Neuronal stem cell (in vitro differentiated cells): ENCODE measurements around the gene CCT5.
"Not testable (repeated sequence)": the region's sequence is repeated elsewhere in the genome, so short reads cannot be mapped to it uniquely, and the experiment has no call there.

ENCODE experiments used
- DNase-seq: peaks from one replicate; pipeline ENCODE4 v3.0.0-alpha.2; 2013; ENCODE audit warnings: low spot score
- H2AFZ ChIP-seq: one replicate; pipeline ENCODE4 v1.6.1; 2013; ENCODE audit warnings: mild to moderate bottlenecking, low read length, inconsistent platforms
- H2AK5ac ChIP-seq: 2 replicates; pipeline ENCODE4 v1.6.1; 2013; ENCODE audit warnings: low read depth, mild to moderate bottlenecking, inconsistent platforms, low read length, moderate library complexity, mixed read lengths
- H2BK120ac ChIP-seq: 2 replicates; pipeline ENCODE4 v1.6.1; 2013; ENCODE audit warnings: low read depth, mild to moderate bottlenecking, inconsistent platforms, low read length, moderate library complexity, mixed read lengths
- H2BK12ac ChIP-seq: one replicate; pipeline ENCODE4 v1.6.1; 2013; ENCODE audit warnings: low read length, inconsistent platforms
- H2BK15ac ChIP-seq: 2 replicates; pipeline ENCODE4 v1.6.1; 2013; ENCODE audit warnings: mild to moderate bottlenecking, low read length, inconsistent platforms, mixed read lengths
- H2BK5ac ChIP-seq: one replicate; pipeline ENCODE4 v1.6.1; 2013; ENCODE audit warnings: inconsistent platforms, mild to moderate bottlenecking, low read length, moderate library complexity
- H3K14ac ChIP-seq: one replicate; pipeline ENCODE4 v1.6.1; 2013; ENCODE audit warnings: low read length, inconsistent platforms
- H3K18ac ChIP-seq: 2 replicates; pipeline ENCODE4 v1.6.1; 2013; ENCODE audit warnings: low read length, inconsistent platforms
- H3K23ac ChIP-seq: 2 replicates; pipeline ENCODE4 v1.6.1; 2013; ENCODE audit warnings: low read depth, mild to moderate bottlenecking, mixed read lengths, low read length, inconsistent platforms; ENCODE audit not compliant: poor library complexity
- H3K27ac ChIP-seq: replicated peaks from 3 replicates; pipeline ENCODE4 v1.5.1; 2013; ENCODE audit warnings: low read length, inconsistent platforms
- H3K27me3 ChIP-seq, 3 experiments: 2 replicates each; pipeline ENCODE4 v1.6.1; 2013; ENCODE audit warnings: low read length in 3 of 3, mild to moderate bottlenecking in 2 of 3, inconsistent platforms in 1 of 3, low read depth in 1 of 3, mixed read lengths in 1 of 3, moderate library complexity in 1 of 3; ENCODE audit not compliant: control insufficient read depth in 3 of 3, insufficient read depth in 3 of 3
- H3K36me3 ChIP-seq, 2 donors: replicated peaks in 1 of 2; 2 replicates each; pipeline ENCODE4 v1.6.1; 2013; ENCODE audit warnings: low read length in 2 of 2; ENCODE audit not compliant: control insufficient read depth in 2 of 2, insufficient read depth in 2 of 2
- H3K4ac ChIP-seq: 2 replicates; pipeline ENCODE4 v1.6.1; 2013; ENCODE audit warnings: inconsistent platforms, mild to moderate bottlenecking, low read length, moderate library complexity
- H3K4me1 ChIP-seq, 2 donors: 1 replicate in 1 of 2; 2 replicates in 1 of 2; pipeline ENCODE4 v1.6.1; 2013; ENCODE audit warnings: low read length in 2 of 2, low read depth in 1 of 2; ENCODE audit not compliant: control insufficient read depth in 2 of 2, insufficient read depth in 1 of 2
- H3K4me2 ChIP-seq: one replicate; pipeline ENCODE4 v1.6.1; 2013; ENCODE audit warnings: mild to moderate bottlenecking, low read length, inconsistent platforms; ENCODE audit not compliant: insufficient read depth, poor library complexity, severe bottlenecking
- H3K4me3 ChIP-seq, 2 donors: 2 replicates each; pipeline ENCODE4 v1.5.1; 2013; ENCODE audit warnings: low read length in 2 of 2, mild to moderate bottlenecking in 2 of 2, inconsistent platforms in 1 of 2, moderate library complexity in 1 of 2
- H3K79me1 ChIP-seq: one replicate; pipeline ENCODE4 v1.6.1; 2013; ENCODE audit warnings: low read depth, mild to moderate bottlenecking, inconsistent platforms, low read length, moderate library complexity
- H3K9ac ChIP-seq: one replicate; pipeline ENCODE4 v1.6.1; 2013; ENCODE audit warnings: mild to moderate bottlenecking, low read depth, low read length, inconsistent platforms; ENCODE audit not compliant: poor library complexity
- H3K9me3 ChIP-seq, 2 donors: replicated peaks in 1 of 2; 2 replicates each; pipeline versions ENCODE3 to v1.6.1; 2013; ENCODE audit warnings: low read length in 2 of 2, mild to moderate bottlenecking in 2 of 2, inconsistent platforms in 1 of 2, low read depth in 1 of 2, mixed read lengths in 1 of 2, moderate library complexity in 1 of 2; ENCODE audit not compliant: control insufficient read depth in 2 of 2, insufficient read depth in 1 of 2
- H4K8ac ChIP-seq: one replicate; pipeline ENCODE4 v1.6.1; 2013; ENCODE audit warnings: low read depth, mild to moderate bottlenecking, inconsistent platforms, low read length, moderate library complexity
- H4K91ac ChIP-seq: one replicate; pipeline ENCODE4 v1.6.1; 2013; ENCODE audit warnings: low read length, low read depth, mild to moderate bottlenecking, inconsistent platforms; ENCODE audit not compliant: poor library complexity
- WGBS, 2 donors: extraction: QIAGEN DNeasy Blood & Tissue Kit; methylation state at CpG; one replicate each; pipeline ENCODE4 v1.1.7; 2013; ENCODE audit warnings: missing lambda C conversion rate in 2 of 2, mixed read lengths in 1 of 2; ENCODE audit not compliant: insufficient read length in 2 of 2, insufficient replicate concordance in 1 of 2; ENCODE audit errors: extremely low coverage in 2 of 2; 5-methylcytosine and 5-hydroxymethylcytosine counted together

Gene CCT5

DNA sequence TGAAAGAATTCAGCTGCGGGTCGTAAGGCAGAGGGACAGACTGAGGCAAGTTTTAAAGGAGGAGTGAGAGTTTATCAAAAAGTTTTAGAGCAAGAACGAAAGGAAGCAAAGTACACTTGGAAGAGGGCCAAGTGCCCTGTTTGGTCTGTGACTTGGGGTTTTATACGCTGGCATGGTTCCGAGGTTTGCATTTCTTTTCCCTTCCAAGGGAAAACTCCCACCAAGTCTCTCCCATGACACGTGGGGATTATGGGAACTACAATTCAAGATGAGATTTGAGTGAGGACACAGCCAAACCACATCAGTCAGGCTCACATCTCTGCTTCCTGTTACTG, 22.8 kb downstream of the CCT5 start:
- not testable (repeated sequence) for H3K23ac ChIP-seq, H3K14ac ChIP-seq, H3K4me2 ChIP-seq, H3K9me3 ChIP-seq, H2BK15ac ChIP-seq, H3K4me1 ChIP-seq, H3K4ac ChIP-seq, H2BK12ac ChIP-seq, H3K79me1 ChIP-seq, H4K8ac ChIP-seq, H3K27me3 ChIP-seq, H3K4me3 ChIP-seq, H2AK5ac ChIP-seq, H3K27ac ChIP-seq, H3K18ac ChIP-seq, H2BK5ac ChIP-seq, H2BK120ac ChIP-seq, H2AFZ ChIP-seq, DNase-seq, H3K36me3 ChIP-seq, H3K9ac ChIP-seq, H4K91ac ChIP-seq
- no CpG with 5 or more reads among the region's 6 CpGs for WGBS, 2 donors

DNA sequence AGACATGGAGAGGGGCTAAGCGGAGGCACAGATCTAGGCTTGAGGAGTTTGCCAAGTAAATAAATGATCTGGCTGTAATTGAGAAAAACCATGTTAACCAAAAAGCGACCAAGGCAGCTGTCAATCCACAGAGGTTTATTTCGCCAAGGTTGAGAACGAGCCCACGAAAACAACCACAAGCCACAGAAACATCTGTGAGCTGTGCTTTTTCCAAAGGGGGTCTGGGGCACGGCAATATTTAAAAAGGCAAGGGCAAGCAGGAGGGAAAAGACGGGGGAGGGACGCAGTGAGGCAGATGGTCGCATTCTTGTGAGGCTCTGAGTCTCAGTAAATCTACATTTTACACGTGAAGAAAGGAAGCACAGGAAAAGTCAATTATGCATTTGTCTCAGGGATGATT, 25.4 kb downstream of the CCT5 start:
- Histone ChIP-seq H3K4me2 (no peak overlapping the region), H4K91ac (no peak overlapping the region), H2BK5ac (no peak overlapping the region), H4K8ac (no peak overlapping the region), H2BK120ac (no peak overlapping the region), H3K36me3 (no peaks in the 10 kb centered on the region), H3K4ac (no peak overlapping the region), H3K9me3 (peaks cover 0 to 1% of the 10 kb centered on the region in 2 donors), H3K9ac (no peak overlapping the region), H3K14ac (no peak overlapping the region), H2AFZ (peak overlapping the region; percentile 47), H3K4me1 (peaks cover 2 to 7% of the 10 kb centered on the region in 2 donors), H3K27ac (no peak overlapping the region), H3K23ac (no peak overlapping the region), H3K4me3 (no peak overlapping the region), H3K27me3 (no peaks in the 10 kb centered on the region), H3K18ac (no peak overlapping the region), H2AK5ac (no peak overlapping the region), H2BK12ac (no peak overlapping the region), H2BK15ac (no peak overlapping the region), H3K79me1 (no peaks in the 10 kb centered on the region)
- DNase-seq = no peak
- no CpG with 5 or more reads among the region's 10 CpGs for WGBS, 2 donors

DNA sequence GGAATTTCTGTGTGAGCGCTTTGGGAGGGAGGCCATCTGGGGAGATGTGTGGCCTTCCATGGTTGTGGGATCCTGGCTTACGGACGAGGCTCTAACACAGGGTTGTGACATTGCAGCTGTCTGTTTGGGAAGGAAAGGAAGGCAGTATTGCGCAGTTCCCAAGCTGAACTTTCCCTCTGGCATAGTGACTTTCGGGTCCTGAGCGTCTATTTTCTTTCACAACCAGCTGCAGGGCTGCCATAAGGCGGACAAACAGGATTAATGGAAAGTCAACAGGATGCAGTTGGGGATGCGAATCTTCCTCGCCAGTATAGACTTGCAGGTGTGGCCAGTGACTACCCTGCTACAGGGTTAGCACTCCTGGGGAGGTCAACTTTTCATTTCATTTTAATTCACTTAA, 25.9 kb downstream of the CCT5 start:
- H2BK15ac ChIP-seq = no peak overlapping the region
- no peak overlapping the region for H3K4me3 ChIP-seq
- no peak overlapping the region for H3K23ac ChIP-seq
- no peaks in the 10 kb centered on the region for H3K36me3 ChIP-seq
- no peaks in the 10 kb centered on the region for H3K79me1 ChIP-seq
- no peak overlapping the region for H4K91ac ChIP-seq
- no peak overlapping the region for H2BK12ac ChIP-seq
- H4K8ac ChIP-seq = no peak overlapping the region
- peaks cover 2 to 7% of the 10 kb centered on the region in 2 donors for H3K4me1 ChIP-seq
- H3K9me3 ChIP-seq = peaks cover 0 to 1% of the 10 kb centered on the region in 2 donors
- DNase-seq = no peak
- H2BK120ac ChIP-seq = no peak overlapping the region
- no peak overlapping the region for H2AFZ ChIP-seq
- H3K27me3 ChIP-seq = no peaks in the 10 kb centered on the region
- no peak overlapping the region for H3K18ac ChIP-seq
- H2AK5ac ChIP-seq = no peak overlapping the region
- no peak overlapping the region for H3K27ac ChIP-seq
- H3K4me2 ChIP-seq = no peak overlapping the region
- no peak overlapping the region for H3K9ac ChIP-seq
- no peak overlapping the region for H2BK5ac ChIP-seq
- H3K4ac ChIP-seq = no peak overlapping the region
- no CpG with 5 or more reads among the region's 9 CpGs for WGBS, 2 donors
- no peak overlapping the region for H3K14ac ChIP-seq

DNA sequence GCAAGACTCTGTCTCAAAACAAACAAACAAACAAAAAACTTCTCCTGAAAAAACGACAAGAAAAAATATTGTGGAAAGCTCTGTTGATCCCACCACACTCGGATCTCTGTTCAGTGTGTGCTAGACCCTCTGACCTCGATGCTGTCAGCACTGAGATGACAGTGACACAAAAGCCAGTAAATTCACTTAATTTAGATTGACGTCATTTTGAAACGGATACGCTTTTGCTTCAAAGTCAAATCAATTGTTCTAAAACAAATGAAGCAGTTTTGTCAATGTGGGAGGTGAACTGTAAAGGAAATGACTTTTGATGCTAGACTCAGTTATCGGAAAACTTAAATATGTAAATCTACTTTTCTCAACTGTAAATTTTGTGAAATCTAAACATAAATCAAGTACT, 26.6 kb downstream of the CCT5 start:
- no peak overlapping the region for H2BK12ac ChIP-seq
- H3K4me1 ChIP-seq = peaks cover 2 to 7% of the 10 kb centered on the region in 2 donors
- H3K27ac ChIP-seq = no peak overlapping the region
- H3K36me3 ChIP-seq = no peaks in the 10 kb centered on the region
- no peak overlapping the region for H3K14ac ChIP-seq
- H2AK5ac ChIP-seq = no peak overlapping the region
- peaks cover 0 to 1% of the 10 kb centered on the region in 2 donors for H3K9me3 ChIP-seq
- H2AFZ ChIP-seq = no peak overlapping the region
- H3K4me3 ChIP-seq = no peak overlapping the region
- no peaks in the 10 kb centered on the region for H3K79me1 ChIP-seq
- H2BK15ac ChIP-seq = no peak overlapping the region
- no peak for DNase-seq
- H4K91ac ChIP-seq = no peak overlapping the region
- no peaks in the 10 kb centered on the region for H3K27me3 ChIP-seq
- H3K4ac ChIP-seq = no peak overlapping the region
- no peak overlapping the region for H4K8ac ChIP-seq
- no peak overlapping the region for H3K4me2 ChIP-seq
- no peak overlapping the region for H3K9ac ChIP-seq
- no peak overlapping the region for H3K23ac ChIP-seq
- H2BK120ac ChIP-seq = no peak overlapping the region
- no peak overlapping the region for H2BK5ac ChIP-seq
- no peak overlapping the region for H3K18ac ChIP-seq
- no CpG with 5 or more reads among the region's 7 CpGs for WGBS, 2 donors
